GM21367 (cell line): ENCODE data around the gene CBFA2T3.

Experiments used
- ATAC-seq: cut with Tn5 transposase; IDR thresholded peaks from one replicate; pipeline ENCODE4 v1.9.1; 2021; ENCODE audit not compliant: unreplicated experiment

Gene CBFA2T3

GRCh38 chr16:88880226-88881006, 96.6 kb downstream of the CBFA2T3 start:
- ATAC-seq, result no peak

GRCh38 chr16:88879788-88880055, 97.3 kb downstream of the CBFA2T3 start:
- ATAC-seq, result no peak

GRCh38 chr16:88878967-88879787, 97.8 kb downstream of the CBFA2T3 start:
- ATAC-seq, result no peak

- no peak for ATAC-seq
These were observed 98.7 kb downstream of the CBFA2T3 start for GRCh38 chr16:88878356-88878755.

- no peak for ATAC-seq
These were observed 99.3 kb downstream of the CBFA2T3 start for GRCh38 chr16:88877564-88878289.

GRCh38 chr16:88876942-88877526, 100.0 kb downstream of the CBFA2T3 start:
- no peak for ATAC-seq

- ATAC-seq, result no peak
These were observed 101.2 kb downstream of the CBFA2T3 start for GRCh38 chr16:88875703-88876234.

- no peak for ATAC-seq
These were observed 101.9 kb downstream of the CBFA2T3 start for GRCh38 chr16:88874938-88875599.

- ATAC-seq, result no peak
These were observed 104.2 kb downstream of the CBFA2T3 start for GRCh38 chr16:88872650-88873331.

GRCh38 chr16:88871730-88872416, 105.1 kb downstream of the CBFA2T3 start:
- ATAC-seq, result no peak

- no peak for ATAC-seq
These were observed 105.7 kb downstream of the CBFA2T3 start for GRCh38 chr16:88871349-88871702.

- ATAC-seq, result no peak
These were observed 106.2 kb downstream of the CBFA2T3 start for GRCh38 chr16:88870608-88871348.

GRCh38 chr16:88869673-88869980, 107.4 kb downstream of the CBFA2T3 start:
- no peak for ATAC-seq

- ATAC-seq, result no peak
These were observed 107.9 kb downstream of the CBFA2T3 start for GRCh38 chr16:88868974-88869672.

- ATAC-seq, result no peak
These were observed 109.3 kb downstream of the CBFA2T3 start for GRCh38 chr16:88867581-88868246.

GRCh38 chr16:88866151-88866920, 110.7 kb downstream of the CBFA2T3 start, which contains the start of gene PABPN1L:
PABPN1L (minus strand) TSS chr16:88866660; CDS start chr16:88866606, 54 bp downstream.
- no peak for ATAC-seq

- ATAC-seq, result no peak
These were observed 111.3 kb downstream of the CBFA2T3 start for GRCh38 chr16:88865742-88866141.
